GM06990 (cell line): Measurements from ENCODE around the gene CCDC178.

Experiments
- DNase-seq: peaks from one replicate; pipeline ENCODE4 v3.0.0-alpha.2; 2011; ENCODE audit not compliant: insufficient read length; ENCODE audit errors: extremely low read depth
- H3K27me3 ChIP-seq: replicated peaks from 2 replicates; pipeline ENCODE4 v1.6.0; 2011; ENCODE audit warnings: low read length; ENCODE audit not compliant: control insufficient read depth, insufficient read depth
- H3K36me3 ChIP-seq: 2 replicates; pipeline ENCODE4 v1.5.1; 2011; ENCODE audit warnings: low read length; ENCODE audit not compliant: control insufficient read depth, insufficient read depth
- H3K4me3 ChIP-seq: replicated peaks from 2 replicates; pipeline ENCODE4 v1.5.1; 2011; ENCODE audit warnings: low read depth, mild to moderate bottlenecking, control low read depth, low read length
- TF ChIP-seq, protein P1 (sequence below): IDR thresholded peaks from 2 replicates; pipeline ENCODE4 v1.5.1; 2011; ENCODE audit warnings: low read length, control low read depth, mild to moderate bottlenecking, inconsistent platforms; ENCODE audit not compliant: insufficient read depth, poor library complexity, severe bottlenecking

The CCDC178 gene

GRCh38 chr18:33132657-33133056 lies 307.9 kb downstream of the CCDC178 start:
- H3K4me3 ChIP-seq, result no peak overlapping the region
- DNase-seq, result no peak
- TF ChIP-seq, protein P1, sequence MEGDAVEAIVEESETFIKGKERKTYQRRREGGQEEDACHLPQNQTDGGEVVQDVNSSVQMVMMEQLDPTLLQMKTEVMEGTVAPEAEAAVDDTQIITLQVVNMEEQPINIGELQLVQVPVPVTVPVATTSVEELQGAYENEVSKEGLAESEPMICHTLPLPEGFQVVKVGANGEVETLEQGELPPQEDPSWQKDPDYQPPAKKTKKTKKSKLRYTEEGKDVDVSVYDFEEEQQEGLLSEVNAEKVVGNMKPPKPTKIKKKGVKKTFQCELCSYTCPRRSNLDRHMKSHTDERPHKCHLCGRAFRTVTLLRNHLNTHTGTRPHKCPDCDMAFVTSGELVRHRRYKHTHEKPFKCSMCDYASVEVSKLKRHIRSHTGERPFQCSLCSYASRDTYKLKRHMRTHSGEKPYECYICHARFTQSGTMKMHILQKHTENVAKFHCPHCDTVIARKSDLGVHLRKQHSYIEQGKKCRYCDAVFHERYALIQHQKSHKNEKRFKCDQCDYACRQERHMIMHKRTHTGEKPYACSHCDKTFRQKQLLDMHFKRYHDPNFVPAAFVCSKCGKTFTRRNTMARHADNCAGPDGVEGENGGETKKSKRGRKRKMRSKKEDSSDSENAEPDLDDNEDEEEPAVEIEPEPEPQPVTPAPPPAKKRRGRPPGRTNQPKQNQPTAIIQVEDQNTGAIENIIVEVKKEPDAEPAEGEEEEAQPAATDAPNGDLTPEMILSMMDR, result no peak
- H3K27me3 ChIP-seq, result no peaks in the 10 kb centered on the region
- no peaks in the 10 kb centered on the region for H3K36me3 ChIP-seq

DNA sequence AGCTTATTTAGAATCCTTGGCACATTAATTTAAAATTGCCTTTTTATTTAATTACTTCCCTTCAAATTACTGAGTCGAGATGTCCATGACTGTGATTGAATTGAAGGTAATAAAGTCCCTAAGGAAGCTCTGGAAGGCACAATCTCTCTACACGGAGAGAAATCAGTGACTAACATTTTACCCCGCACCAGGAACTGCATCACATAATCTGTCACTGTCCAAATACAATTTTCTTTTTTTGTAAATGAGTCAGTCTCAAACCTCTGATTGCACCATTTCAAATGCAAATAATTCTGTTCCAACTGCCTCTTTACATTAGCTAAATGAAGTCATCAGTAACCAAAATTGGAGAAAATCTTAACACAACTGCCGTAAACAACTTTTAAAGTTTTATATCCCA lies 311.9 kb downstream of the CCDC178 start:
- DNase-seq, result no peak
- Histone ChIP-seq H3K4me3 (no peak overlapping the region), H3K27me3 (no peaks in the 10 kb centered on the region), H3K36me3 (no peaks in the 10 kb centered on the region)
- TF ChIP-seq, protein P1, result no peak

- no peak for DNase-seq
- Histone ChIP-seq H3K27me3 (no peaks in the 10 kb centered on the region), H3K36me3 (no peaks in the 10 kb centered on the region), H3K4me3 (no peak overlapping the region)
- TF ChIP-seq, protein P1, result no peak
Observed at GRCh38 chr18:33123862-33124518, 316.5 kb downstream of the CCDC178 start.

DNA sequence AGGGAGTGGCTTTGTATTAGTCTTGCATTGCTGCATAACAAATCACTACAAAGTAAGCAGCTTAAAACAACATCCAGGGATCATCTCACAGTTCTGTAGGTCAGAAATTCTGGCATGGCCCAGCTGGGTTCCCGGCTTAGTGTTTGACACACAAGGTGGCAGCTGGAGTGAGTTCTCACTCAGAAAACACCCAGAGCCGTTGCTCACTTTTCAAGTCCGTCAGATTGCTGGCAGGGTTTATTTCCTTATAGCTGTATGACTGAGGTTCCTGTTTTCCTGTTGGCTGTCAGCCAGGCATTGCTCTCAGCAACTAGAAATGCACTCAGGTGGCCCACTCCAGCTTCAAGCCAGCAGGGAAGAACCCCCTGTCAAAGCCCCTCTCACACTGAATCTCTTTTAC lies 324.1 kb downstream of the CCDC178 start:
- DNase-seq, result no peak
- Histone ChIP-seq H3K4me3 (no peak overlapping the region), H3K36me3 (no peaks in the 10 kb centered on the region), H3K27me3 (no peaks in the 10 kb centered on the region)
- TF ChIP-seq, protein P1, result no peak

GRCh38 chr18:33115917-33116316 lies 324.6 kb downstream of the CCDC178 start:
- no peak for DNase-seq
- TF ChIP-seq, protein P1, result no peak
- Histone ChIP-seq H3K27me3 (no peaks in the 10 kb centered on the region), H3K36me3 (no peaks in the 10 kb centered on the region), H3K4me3 (no peak overlapping the region)

GRCh38 chr18:33115476-33115875 lies 325.0 kb downstream of the CCDC178 start:
- Histone ChIP-seq H3K27me3 (no peaks in the 10 kb centered on the region), H3K4me3 (no peak overlapping the region), H3K36me3 (no peaks in the 10 kb centered on the region)
- TF ChIP-seq, protein P1, result no peak
- no peak for DNase-seq
